Activated T-helper 1 cell treated with anti-CD3 and anti-CD28 coated beads, Interleukin-2, amount 50 U/mL, for 16 hours (primary cell): ENCODE results near the gene LARGE1.

ENCODE experiments used
- DNase-seq, 2 donors: peaks; one replicate each; pipeline ENCODE4 v3.0.0-alpha.2; 2020; ENCODE audit warnings: low read depth in 1 of 2, low spot score in 1 of 2

LARGE1 gene

GRCh38 chr22:33272180-33272579 lies 648.1 kb downstream of the LARGE1 start:
- no peak for DNase-seq

GRCh38 chr22:33271390-33272161 lies 648.7 kb downstream of the LARGE1 start:
- DNase-seq = no peak

- DNase-seq = no peak
These were observed 649.7 kb downstream of the LARGE1 start for GRCh38 chr22:33270596-33270995.

GRCh38 chr22:33261699-33262098 lies 658.6 kb downstream of the LARGE1 start:
- DNase-seq = no peak

- no peak for DNase-seq
These were observed 659.8 kb downstream of the LARGE1 start for GRCh38 chr22:33260498-33260897.

- no peak for DNase-seq
These were observed 664.5 kb downstream of the LARGE1 start for GRCh38 chr22:33255791-33256190.

GRCh38 chr22:33248948-33249347 lies 671.3 kb downstream of the LARGE1 start:
- no peak for DNase-seq

GRCh38 chr22:33247758-33248157 lies 672.5 kb downstream of the LARGE1 start:
- no peak for DNase-seq

- DNase-seq = no peak
These were observed 678.2 kb downstream of the LARGE1 start for GRCh38 chr22:33242078-33242477.

GRCh38 chr22:33240888-33241475 lies 679.3 kb downstream of the LARGE1 start:
- no peak for DNase-seq

- DNase-seq = no peak
These were observed 688.2 kb downstream of the LARGE1 start for GRCh38 chr22:33232071-33232470.

- no peak for DNase-seq
These were observed 692.5 kb downstream of the LARGE1 start for GRCh38 chr22:33227791-33228190.

GRCh38 chr22:33224841-33225240 lies 695.4 kb downstream of the LARGE1 start:
- no peak for DNase-seq
